Measurements from ENCODE around the gene PSMB7. TPM values are rescaled to one million over a fixed set of nuclear protein-coding genes. Genes with fewer than 3 reads are reported as not detected.

The PSMB7 gene
- total RNA-seq, 4 donors from 2014 or later = 67.6 to 110 (median 90.8) TPM

GRCh38 chr9:124441291-124441690 is 26.0 kb upstream of the PSMB7 start:
- Histone ChIP-seq H3K27ac (no peak overlapping the region), H3K4me3 (no peak overlapping the region), H3K27me3 (no peaks in the 10 kb centered on the region), H3K9me3 (no peaks in the 10 kb centered on the region), H3K4me1 (no peaks in the 10 kb centered on the region), H3K36me3 (no peaks in the 10 kb centered on the region)
- TF ChIP-seq, protein P1, sequence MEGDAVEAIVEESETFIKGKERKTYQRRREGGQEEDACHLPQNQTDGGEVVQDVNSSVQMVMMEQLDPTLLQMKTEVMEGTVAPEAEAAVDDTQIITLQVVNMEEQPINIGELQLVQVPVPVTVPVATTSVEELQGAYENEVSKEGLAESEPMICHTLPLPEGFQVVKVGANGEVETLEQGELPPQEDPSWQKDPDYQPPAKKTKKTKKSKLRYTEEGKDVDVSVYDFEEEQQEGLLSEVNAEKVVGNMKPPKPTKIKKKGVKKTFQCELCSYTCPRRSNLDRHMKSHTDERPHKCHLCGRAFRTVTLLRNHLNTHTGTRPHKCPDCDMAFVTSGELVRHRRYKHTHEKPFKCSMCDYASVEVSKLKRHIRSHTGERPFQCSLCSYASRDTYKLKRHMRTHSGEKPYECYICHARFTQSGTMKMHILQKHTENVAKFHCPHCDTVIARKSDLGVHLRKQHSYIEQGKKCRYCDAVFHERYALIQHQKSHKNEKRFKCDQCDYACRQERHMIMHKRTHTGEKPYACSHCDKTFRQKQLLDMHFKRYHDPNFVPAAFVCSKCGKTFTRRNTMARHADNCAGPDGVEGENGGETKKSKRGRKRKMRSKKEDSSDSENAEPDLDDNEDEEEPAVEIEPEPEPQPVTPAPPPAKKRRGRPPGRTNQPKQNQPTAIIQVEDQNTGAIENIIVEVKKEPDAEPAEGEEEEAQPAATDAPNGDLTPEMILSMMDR (IDR thresholded peaks at IDR 0.05) = no peak
- no peak for TF ChIP-seq POLR2A (IDR thresholded peaks at IDR 0.05)
- DNase-seq = no peak

DNA sequence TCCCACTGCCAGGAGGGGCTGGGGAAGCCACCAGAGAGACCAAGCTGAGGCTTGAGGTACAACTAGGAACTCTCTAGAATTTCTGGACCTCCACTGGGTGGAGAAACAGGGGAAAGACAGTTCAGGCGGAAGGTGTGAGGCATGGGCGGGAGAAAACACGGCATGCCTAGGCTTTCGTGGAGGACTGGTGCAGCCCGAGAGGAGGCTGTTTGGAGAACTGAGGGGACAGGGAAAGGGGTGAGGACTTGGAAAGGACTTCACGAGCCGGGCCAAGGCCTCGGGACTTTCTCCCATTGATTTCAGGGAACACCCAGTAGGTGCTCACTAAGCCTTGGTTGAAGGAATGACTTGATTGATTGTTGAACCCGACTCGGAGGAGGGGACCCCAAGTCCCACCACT is 25.5 kb upstream of the PSMB7 start:
- H3K4me1 ChIP-seq = no peaks in the 10 kb centered on the region
- TF ChIP-seq, protein P1 (IDR thresholded peaks at IDR 0.05) = no peak
- no peak for TF ChIP-seq POLR2A (IDR thresholded peaks at IDR 0.05)
- H3K4me3 ChIP-seq = no peak overlapping the region
- no peaks in the 10 kb centered on the region for H3K9me3 ChIP-seq
- H3K36me3 ChIP-seq = no peaks in the 10 kb centered on the region
- no peak for DNase-seq
- H3K27me3 ChIP-seq = no peaks in the 10 kb centered on the region
- no peak overlapping the region for H3K27ac ChIP-seq

DNA sequence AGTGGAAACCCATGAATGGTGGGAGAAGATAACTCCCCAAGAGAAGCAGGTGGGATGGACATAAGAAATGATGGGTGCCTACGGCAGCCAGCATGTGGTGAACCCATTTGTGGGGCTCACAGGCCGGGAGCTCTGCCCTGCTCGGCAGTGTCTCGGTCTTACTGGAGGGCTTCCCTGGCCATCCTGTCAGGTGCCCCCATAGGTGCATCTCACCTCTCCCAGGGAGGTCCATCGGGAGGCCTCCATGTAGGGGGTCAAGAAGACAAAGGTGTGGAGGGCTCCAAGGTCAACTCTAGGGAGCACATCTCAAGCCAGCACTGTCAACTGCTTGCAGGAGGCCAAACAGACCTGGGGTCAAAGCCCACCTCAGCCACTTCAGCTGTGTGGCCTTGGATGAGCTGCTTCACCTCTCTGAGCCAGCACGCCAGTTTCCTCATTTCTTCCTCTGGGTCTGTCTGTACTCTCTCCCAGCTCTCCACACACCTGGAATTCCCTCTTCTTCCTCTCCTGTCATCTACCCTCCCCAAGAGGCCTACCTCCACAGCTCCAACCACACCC is 24.5 kb upstream of the PSMB7 start:
- no peak overlapping the region for H3K4me3 ChIP-seq
- H3K27me3 ChIP-seq = no peaks in the 10 kb centered on the region
- TF ChIP-seq POLR2A (IDR thresholded peaks at IDR 0.05) = no peak
- TF ChIP-seq, protein P1 (IDR thresholded peaks at IDR 0.05) = no peak
- no peaks in the 10 kb centered on the region for H3K36me3 ChIP-seq
- H3K9me3 ChIP-seq = no peaks in the 10 kb centered on the region
- no peaks in the 10 kb centered on the region for H3K4me1 ChIP-seq
- H3K27ac ChIP-seq = no peak overlapping the region
- DNase-seq = no peak

DNA sequence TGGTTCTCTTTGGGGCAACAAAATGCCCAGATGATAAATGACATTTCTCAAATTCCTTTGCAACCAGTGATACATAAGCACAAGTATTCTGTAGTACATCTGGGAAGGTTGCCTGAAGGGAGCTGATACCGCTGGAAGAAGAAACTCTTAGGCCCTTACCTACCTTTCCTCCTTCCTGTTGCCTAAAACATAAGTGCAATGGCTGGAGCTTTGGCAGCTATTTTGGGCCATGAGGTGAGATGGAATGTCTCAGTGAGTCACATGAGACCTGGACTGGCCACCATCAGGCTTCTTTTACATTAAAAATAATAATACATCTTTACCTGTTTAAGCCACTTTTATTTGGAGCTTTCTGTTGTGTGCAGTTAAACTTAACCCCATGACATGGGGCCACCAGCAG is 23.8 kb upstream of the PSMB7 start:
- Histone ChIP-seq H3K4me1 (no peaks in the 10 kb centered on the region), H3K36me3 (no peaks in the 10 kb centered on the region), H3K9me3 (no peaks in the 10 kb centered on the region), H3K27ac (no peak overlapping the region), H3K27me3 (no peaks in the 10 kb centered on the region), H3K4me3 (no peak overlapping the region)
- no peak for DNase-seq
- TF ChIP-seq, protein P1 (IDR thresholded peaks at IDR 0.05) = no peak
- no peak for TF ChIP-seq POLR2A (IDR thresholded peaks at IDR 0.05)

DNA sequence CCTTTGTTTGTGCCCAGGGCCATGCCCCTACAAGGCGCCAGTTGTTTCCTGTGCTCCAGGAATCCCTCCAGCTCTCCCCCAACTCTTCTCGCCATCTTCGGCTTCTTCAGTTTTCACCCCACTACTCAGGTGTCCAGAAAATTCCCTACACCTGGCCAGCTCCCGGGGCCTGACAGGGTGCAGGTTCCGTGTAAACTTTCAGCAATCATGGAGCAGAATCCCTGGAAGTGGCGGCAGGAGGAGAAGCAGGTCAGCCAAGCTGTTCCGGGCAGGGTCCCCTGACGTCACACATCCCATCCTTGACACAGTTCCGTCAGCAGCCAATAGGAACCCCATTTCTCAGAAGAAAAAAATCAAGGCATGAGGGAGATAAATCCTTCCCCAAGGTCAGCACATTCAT is 22.8 kb upstream of the PSMB7 start:
- no peak overlapping the region for H3K4me3 ChIP-seq
- no peaks in the 10 kb centered on the region for H3K9me3 ChIP-seq
- no peak overlapping the region for H3K27ac ChIP-seq
- H3K36me3 ChIP-seq = no peaks in the 10 kb centered on the region
- DNase-seq = no peak
- no peaks in the 10 kb centered on the region for H3K27me3 ChIP-seq
- H3K4me1 ChIP-seq = no peaks in the 10 kb centered on the region
- no peak for TF ChIP-seq POLR2A (IDR thresholded peaks at IDR 0.05)
- TF ChIP-seq, protein P1 (IDR thresholded peaks at IDR 0.05) = no peak

GRCh38 chr9:124437086-124437485 is 21.8 kb upstream of the PSMB7 start:
- TF ChIP-seq POLR2A (IDR thresholded peaks at IDR 0.05) = no peak
- TF ChIP-seq, protein P1 (IDR thresholded peaks at IDR 0.05) = no peak
- Histone ChIP-seq H3K36me3 (no peaks in the 10 kb centered on the region), H3K27me3 (no peaks in the 10 kb centered on the region), H3K4me1 (no peaks in the 10 kb centered on the region), H3K27ac (no peak overlapping the region), H3K9me3 (no peaks in the 10 kb centered on the region), H3K4me3 (no peak overlapping the region)
- no peak for DNase-seq
